H9 (cell line): ENCODE measurements around the gene TSPAN6. TPM values are rescaled to one million over a fixed set of nuclear protein-coding genes. Genes with fewer than 3 reads are reported as not detected.

Experiments used
- DNase-seq: peaks from one replicate; pipeline ENCODE4 v3.0.0-alpha.2; 2017
- H2AFZ ChIP-seq: one replicate; pipeline ENCODE4 v1.6.1; 2013; ENCODE audit warnings: mild to moderate bottlenecking, low read length, control low read depth, moderate library complexity
- H2AK5ac ChIP-seq: 2 replicates; pipeline ENCODE4 v1.6.1; 2013; ENCODE audit warnings: low read length, control low read depth, mixed read lengths; ENCODE audit not compliant: insufficient read length
- H2BK120ac ChIP-seq: one replicate; pipeline ENCODE4 v1.6.1; 2013; ENCODE audit warnings: low read depth, mild to moderate bottlenecking, low read length, control low read depth, inconsistent platforms; ENCODE audit not compliant: poor library complexity, severe bottlenecking
- H2BK12ac ChIP-seq: 2 replicates; pipeline ENCODE4 v1.6.1; 2013; ENCODE audit warnings: low read length, control low read depth, mixed read lengths, low read depth; ENCODE audit not compliant: insufficient read length
- H2BK15ac ChIP-seq: 2 replicates; pipeline ENCODE4 v1.6.1; 2013; ENCODE audit warnings: low read depth, low read length, control low read depth
- H2BK20ac ChIP-seq: one replicate; pipeline ENCODE4 v1.6.1; 2013; ENCODE audit warnings: low read depth, mild to moderate bottlenecking, low read length, control low read depth, inconsistent platforms; ENCODE audit not compliant: poor library complexity, severe bottlenecking
- H2BK5ac ChIP-seq: 2 replicates; pipeline ENCODE4 v1.6.1; 2013; ENCODE audit warnings: low read length, control low read depth, mixed read lengths; ENCODE audit not compliant: insufficient read length
- H3K14ac ChIP-seq: 2 replicates; pipeline ENCODE4 v1.6.1; 2013; ENCODE audit warnings: low read length, control low read depth; ENCODE audit not compliant: insufficient read depth
- H3K18ac ChIP-seq: 2 replicates; pipeline ENCODE4 v1.6.1; 2013; ENCODE audit warnings: low read depth, mild to moderate bottlenecking, mixed read lengths, low read length, control low read depth; ENCODE audit not compliant: insufficient read length
- H3K23ac ChIP-seq: 2 replicates; pipeline ENCODE4 v1.6.1; 2013; ENCODE audit warnings: low read length, control low read depth, mixed read lengths, low read depth; ENCODE audit not compliant: insufficient read length
- H3K23me2 ChIP-seq: 2 replicates; pipeline ENCODE4 v1.6.1; 2013; ENCODE audit warnings: low read depth, mild to moderate bottlenecking, mixed read lengths, low read length, control low read depth; ENCODE audit not compliant: insufficient read length, poor library complexity, severe bottlenecking
- H3K27ac ChIP-seq: 2 replicates; pipeline ENCODE4 v1.5.1; 2013; ENCODE audit warnings: low read length, control low read depth, mixed read lengths, low read depth; ENCODE audit not compliant: insufficient read length
- H3K27me3 ChIP-seq: 2 replicates; pipeline ENCODE4 v1.6.1; 2013; ENCODE audit warnings: low read length, control low read depth, inconsistent platforms; ENCODE audit not compliant: insufficient read depth
- H3K4ac ChIP-seq: 2 replicates; pipeline ENCODE4 v1.6.1; 2013; ENCODE audit warnings: low read depth, mild to moderate bottlenecking, control low read depth, inconsistent platforms, low read length, moderate library complexity
- H3K4me1 ChIP-seq: 2 replicates; pipeline ENCODE4 v1.6.1; 2013; ENCODE audit warnings: low read length, control low read depth, inconsistent platforms; ENCODE audit not compliant: insufficient read depth
- H3K4me2 ChIP-seq: 2 replicates; pipeline ENCODE4 v1.6.1; 2013; ENCODE audit warnings: low read length, control low read depth, mixed read lengths; ENCODE audit not compliant: insufficient read length, insufficient read depth
- H3K56ac ChIP-seq: 2 replicates; pipeline ENCODE4 v1.6.1; 2013; ENCODE audit warnings: low read depth, mild to moderate bottlenecking, mixed read lengths, low read length, control low read depth; ENCODE audit not compliant: insufficient read length
- H3K79me1 ChIP-seq: 2 replicates; pipeline ENCODE4 v1.6.1; 2013; ENCODE audit warnings: low read depth, mild to moderate bottlenecking, moderate library complexity, low read length, control low read depth, inconsistent platforms; ENCODE audit not compliant: insufficient read depth, poor library complexity, severe bottlenecking
- H3K79me2 ChIP-seq: 2 replicates; pipeline ENCODE4 v1.6.1; 2013; ENCODE audit warnings: low read length, control low read depth, inconsistent platforms; ENCODE audit not compliant: insufficient read depth
- H3K9ac ChIP-seq: 2 replicates; pipeline ENCODE4 v1.6.1; 2013; ENCODE audit warnings: low read length, control low read depth, mixed read lengths; ENCODE audit not compliant: insufficient read length; ENCODE audit errors: extremely low read depth
- H3K9me3 ChIP-seq: one replicate; pipeline ENCODE4 v1.6.1; 2013; ENCODE audit warnings: low read depth, low read length, inconsistent platforms; ENCODE audit not compliant: control insufficient read depth
- H3T11ph ChIP-seq: one replicate; pipeline ENCODE4 v1.6.1; 2013; ENCODE audit warnings: mild to moderate bottlenecking, low read length, control low read depth, inconsistent platforms
- H4K20me1 ChIP-seq: one replicate; pipeline ENCODE4 v1.6.1; 2013; ENCODE audit not compliant: control insufficient read depth, insufficient read length, insufficient read depth
- H4K5ac ChIP-seq: 2 replicates; pipeline ENCODE4 v1.6.1; 2013; ENCODE audit warnings: low read depth, mild to moderate bottlenecking, mixed read lengths, low read length, control low read depth; ENCODE audit not compliant: insufficient read length
- H4K8ac ChIP-seq: replicated peaks from 2 replicates; pipeline ENCODE4 v1.6.1; 2013; ENCODE audit warnings: low read length, control low read depth, mixed read lengths, low read depth; ENCODE audit not compliant: insufficient read length
- H4K91ac ChIP-seq: 2 replicates; pipeline ENCODE4 v1.6.1; 2013; ENCODE audit warnings: low read depth, mild to moderate bottlenecking, moderate library complexity, mixed read lengths, low read length, control low read depth; ENCODE audit not compliant: insufficient read length
- H3K27ac Mint-ChIP-seq, 3 experiments: 2 replicates in 2 of 3; 3 replicates in 1 of 3; pipeline ENCODE4 v1.8.0; 2020 to 2021; ENCODE audit warnings: mixed read lengths in 3 of 3, mild to moderate bottlenecking in 1 of 3, moderate library complexity in 1 of 3
- H3K27me3 Mint-ChIP-seq: 2 replicates; pipeline ENCODE4 v1.8.0; 2021; ENCODE audit warnings: low read depth, mild to moderate bottlenecking, moderate library complexity, mixed read lengths
- H3K36me3 Mint-ChIP-seq, 3 experiments: 2 replicates in 2 of 3; 3 replicates in 1 of 3; pipeline ENCODE4 v1.8.0; 2020 to 2021; ENCODE audit warnings: low read depth in 3 of 3, mixed read lengths in 3 of 3; ENCODE audit not compliant: insufficient read depth in 1 of 3
- H3K4me1 Mint-ChIP-seq, 2 experiments: 2 replicates each; pipeline ENCODE4 v1.8.0; 2020; ENCODE audit warnings: mixed read lengths in 2 of 2
- H3K4me3 Mint-ChIP-seq, 2 experiments: 2 replicates in 1 of 2; 3 replicates in 1 of 2; pipeline ENCODE4 v1.8.0; 2020 to 2021; ENCODE audit warnings: mild to moderate bottlenecking in 2 of 2, mixed read lengths in 2 of 2, moderate library complexity in 1 of 2
- H3K9me3 Mint-ChIP-seq, 2 experiments: 2 replicates in 1 of 2; 3 replicates in 1 of 2; pipeline ENCODE4 v1.8.0; 2020; ENCODE audit warnings: mild to moderate bottlenecking in 2 of 2, mixed read lengths in 2 of 2, moderate library complexity in 1 of 2
- WGBS: extraction: QIAGEN DNeasy Blood & Tissue Kit; methylation state at CpG from one replicate; pipeline ENCODE4 v1.1.7; 2013; ENCODE audit warnings: missing lambda C conversion rate, low lambda C conversion rate, mixed read lengths; ENCODE audit not compliant: insufficient read length; ENCODE audit errors: extremely low coverage; 5-methylcytosine and 5-hydroxymethylcytosine counted together
- total RNA-seq: library from RNA; stranded (reverse); gene quantifications from 2 replicates; pipeline ENCODE4 v1.2.1, GENCODE V29; 2021
- TF ChIP-seq, protein P1 (sequence below): fragments of 200-600 bp; sonication (generic); conservative IDR thresholded peaks from 3 replicates; pipeline ENCODE4 v1.8.0; 2021; ENCODE audit warnings: antibody characterized with exemption, mild to moderate bottlenecking

The TSPAN6 gene
- total RNA-seq, 1 experiment from 2014 or later, result 61.3 TPM

DNA sequence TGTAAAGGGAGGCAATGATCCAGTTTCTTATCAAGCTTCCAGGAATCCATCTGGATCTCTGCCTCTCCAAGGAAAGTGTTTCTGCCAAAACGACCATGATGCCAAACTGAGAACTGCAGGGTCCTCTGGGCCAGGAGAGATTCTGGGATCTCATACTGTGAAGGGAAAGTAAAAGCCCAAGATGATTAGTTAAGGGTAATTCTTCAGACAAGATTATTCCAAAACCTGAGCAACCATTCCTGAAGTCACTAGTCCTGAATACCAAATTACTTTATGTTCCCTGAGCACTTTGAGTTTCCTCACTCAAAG lies 49.3 kb upstream of the TSPAN6 start:
- no peak for DNase-seq

More for the DNA sequence above, 49.3 kb upstream of the TSPAN6 start:
- no peaks in the 10 kb centered on the region for H3K23me2 ChIP-seq
- no peaks in the 10 kb centered on the region for H3K79me1 ChIP-seq
- H3K4me1 ChIP-seq, result no peaks in the 10 kb centered on the region
- no peak overlapping the region for H2AK5ac ChIP-seq
- no peak overlapping the region for H3K23ac ChIP-seq
- no peak overlapping the region for H2BK15ac ChIP-seq
- no peaks in the 10 kb centered on the region for H3K79me2 ChIP-seq
- H3K18ac ChIP-seq, result no peak overlapping the region
- H3K9me3 ChIP-seq, result no peaks in the 10 kb centered on the region
- H3K4ac ChIP-seq, result no peak overlapping the region
- no peak overlapping the region for H3T11ph ChIP-seq
- Mint-ChIP-seq H3K4me1 (no peaks in the 10 kb centered on the region), H3K9me3 (peaks cover 25 to 48% of the 10 kb centered on the region in 2 experiments), H3K36me3 (peaks cover 0 to 2% (median 0%) of the 10 kb centered on the region in 3 experiments; a peak in 1 of 7 replicates), H3K4me3 (no peak overlapping the region), H3K27ac (no peak overlapping the region), H3K27me3 (peaks cover 3% of the 10 kb centered on the region)
- H2BK12ac ChIP-seq, result no peak overlapping the region
- no peak overlapping the region for H2AFZ ChIP-seq
- no peak overlapping the region for H3K14ac ChIP-seq
- H4K5ac ChIP-seq, result no peak overlapping the region
- no peaks in the 10 kb centered on the region for H3K27me3 ChIP-seq
- no peak overlapping the region for H3K27ac ChIP-seq
- no peak overlapping the region for H2BK5ac ChIP-seq
- H3K4me2 ChIP-seq, result no peak overlapping the region
- H2BK20ac ChIP-seq, result no peak overlapping the region
- no peak overlapping the region for H4K8ac ChIP-seq
- H2BK120ac ChIP-seq, result no peak overlapping the region
- no peak overlapping the region for H4K91ac ChIP-seq
- TF ChIP-seq, protein P1, sequence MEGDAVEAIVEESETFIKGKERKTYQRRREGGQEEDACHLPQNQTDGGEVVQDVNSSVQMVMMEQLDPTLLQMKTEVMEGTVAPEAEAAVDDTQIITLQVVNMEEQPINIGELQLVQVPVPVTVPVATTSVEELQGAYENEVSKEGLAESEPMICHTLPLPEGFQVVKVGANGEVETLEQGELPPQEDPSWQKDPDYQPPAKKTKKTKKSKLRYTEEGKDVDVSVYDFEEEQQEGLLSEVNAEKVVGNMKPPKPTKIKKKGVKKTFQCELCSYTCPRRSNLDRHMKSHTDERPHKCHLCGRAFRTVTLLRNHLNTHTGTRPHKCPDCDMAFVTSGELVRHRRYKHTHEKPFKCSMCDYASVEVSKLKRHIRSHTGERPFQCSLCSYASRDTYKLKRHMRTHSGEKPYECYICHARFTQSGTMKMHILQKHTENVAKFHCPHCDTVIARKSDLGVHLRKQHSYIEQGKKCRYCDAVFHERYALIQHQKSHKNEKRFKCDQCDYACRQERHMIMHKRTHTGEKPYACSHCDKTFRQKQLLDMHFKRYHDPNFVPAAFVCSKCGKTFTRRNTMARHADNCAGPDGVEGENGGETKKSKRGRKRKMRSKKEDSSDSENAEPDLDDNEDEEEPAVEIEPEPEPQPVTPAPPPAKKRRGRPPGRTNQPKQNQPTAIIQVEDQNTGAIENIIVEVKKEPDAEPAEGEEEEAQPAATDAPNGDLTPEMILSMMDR, result no peak
- H3K56ac ChIP-seq, result no peak overlapping the region
- H4K20me1 ChIP-seq, result no peaks in the 10 kb centered on the region
- no CpG with 5 or more reads among the region's 1 CpG for WGBS
- no peak overlapping the region for H3K9ac ChIP-seq
